GM21528 (cell line): ENCODE results near the gene DNM3.
"Not testable (repeated sequence)": the region's sequence is repeated elsewhere in the genome, so short reads cannot be mapped to it uniquely, and the experiment has no call there.

Experiments
- ATAC-seq: cut with Tn5 transposase; IDR thresholded peaks from one replicate; pipeline ENCODE4 v1.9.1; 2021; ENCODE audit warnings: mild to moderate bottlenecking, moderate library complexity; ENCODE audit not compliant: unreplicated experiment, low FRiP score

The DNM3 gene

GRCh38 chr1:172292840-172293239 lies 451.5 kb downstream of the DNM3 start:
- no peak for ATAC-seq

- no peak for ATAC-seq
These were observed 452.1 kb downstream of the DNM3 start for GRCh38 chr1:172293429-172293828.

- ATAC-seq: no peak
These were observed 456.8 kb downstream of the DNM3 start for GRCh38 chr1:172298141-172298540.

- no peak for ATAC-seq
These were observed 457.6 kb downstream of the DNM3 start for GRCh38 chr1:172298911-172299310.

- no peak for ATAC-seq
These were observed 458.2 kb downstream of the DNM3 start for GRCh38 chr1:172299515-172299914.

- not testable (repeated sequence) for ATAC-seq
These were observed 466.2 kb downstream of the DNM3 start for GRCh38 chr1:172307508-172307907.

- no peak for ATAC-seq
These were observed 466.8 kb downstream of the DNM3 start for GRCh38 chr1:172308142-172308541.

- no peak for ATAC-seq
These were observed 467.3 kb downstream of the DNM3 start for GRCh38 chr1:172308577-172308976.

GRCh38 chr1:172320733-172321132 lies 479.4 kb downstream of the DNM3 start:
- no peak for ATAC-seq

- no peak for ATAC-seq
These were observed 480.2 kb downstream of the DNM3 start for GRCh38 chr1:172321451-172321850.

GRCh38 chr1:172322219-172323061 lies 481.1 kb downstream of the DNM3 start:
- ATAC-seq: no peak

- ATAC-seq: no peak
These were observed 482.4 kb downstream of the DNM3 start for GRCh38 chr1:172323686-172324085.

- ATAC-seq: no peak
These were observed 482.8 kb downstream of the DNM3 start for GRCh38 chr1:172324086-172324485.

- no peak for ATAC-seq
These were observed 483.5 kb downstream of the DNM3 start for GRCh38 chr1:172324761-172325160.

- ATAC-seq: no peak
These were observed 484.2 kb downstream of the DNM3 start for GRCh38 chr1:172325531-172325930.

GRCh38 chr1:172326136-172326535 lies 484.8 kb downstream of the DNM3 start:
- no peak for ATAC-seq

- ATAC-seq: no peak
These were observed 487.0 kb downstream of the DNM3 start for GRCh38 chr1:172328266-172328665.

- ATAC-seq: no peak
These were observed 490.9 kb downstream of the DNM3 start for GRCh38 chr1:172332230-172332629.

GRCh38 chr1:172335377-172335776 lies 494.1 kb downstream of the DNM3 start:
- no peak for ATAC-seq

GRCh38 chr1:172338295-172338735 lies 497.0 kb downstream of the DNM3 start:
- no peak for ATAC-seq

- ATAC-seq: no peak
These were observed 498.5 kb downstream of the DNM3 start for GRCh38 chr1:172339842-172340241.

- ATAC-seq: no peak
These were observed 499.2 kb downstream of the DNM3 start for GRCh38 chr1:172340520-172340919.
